GM19438 (cell line): Measurements from ENCODE around the gene UBE2C.
"Not testable (repeated sequence)": the region's sequence is repeated elsewhere in the genome, so short reads cannot be mapped to it uniquely, and the experiment has no call there.

Source experiments
- ATAC-seq: cut with Tn5 transposase; IDR thresholded peaks from one replicate; pipeline ENCODE4 v1.9.1; 2021; ENCODE audit warnings: low read depth; ENCODE audit not compliant: unreplicated experiment

The UBE2C gene

GRCh38 chr20:45829673-45830106 lies 17.2 kb downstream of the UBE2C start:
- ATAC-seq = not testable (repeated sequence)

- ATAC-seq = no peak
Observed at GRCh38 chr20:45832619-45833018, 20.2 kb downstream of the UBE2C start.

- peak; percentile 62 for ATAC-seq
Observed at GRCh38 chr20:45833030-45833882, 20.8 kb downstream of the UBE2C start, which contains the start of gene SNX21. TSS of gene SNX21 (plus strand) at chr20:45833799. CDS start at chr20:45833920, 121 bp downstream.

GRCh38 chr20:45833883-45834796 lies 21.7 kb downstream of the UBE2C start:
- peak; percentile 38 for ATAC-seq

- no peak for ATAC-seq
Observed at GRCh38 chr20:45834797-45835161, 22.3 kb downstream of the UBE2C start.

GRCh38 chr20:45835329-45835765 lies 22.9 kb downstream of the UBE2C start:
- ATAC-seq = no peak

- no peak for ATAC-seq
Observed at GRCh38 chr20:45835825-45836224, 23.4 kb downstream of the UBE2C start.

- ATAC-seq = no peak
Observed at GRCh38 chr20:45836841-45837240, 24.4 kb downstream of the UBE2C start.

GRCh38 chr20:45840700-45841198 lies 28.3 kb downstream of the UBE2C start:
- ATAC-seq = no peak

- no peak for ATAC-seq
Observed at GRCh38 chr20:45841407-45842129, 29.1 kb downstream of the UBE2C start.

GRCh38 chr20:45842169-45842812 lies 29.8 kb downstream of the UBE2C start:
- ATAC-seq = no peak

GRCh38 chr20:45843506-45843905 lies 31.1 kb downstream of the UBE2C start:
- ATAC-seq = no peak

GRCh38 chr20:45845452-45845851 lies 33.0 kb downstream of the UBE2C start:
- ATAC-seq = no peak

- ATAC-seq = no peak
Observed at GRCh38 chr20:45848421-45848820, 36.0 kb downstream of the UBE2C start.

GRCh38 chr20:45848969-45849582 lies 36.6 kb downstream of the UBE2C start:
- ATAC-seq = no peak

- ATAC-seq = no peak
Observed at GRCh38 chr20:45850238-45850637, 37.8 kb downstream of the UBE2C start.

- ATAC-seq = no peak
Observed at GRCh38 chr20:45850926-45851325, 38.5 kb downstream of the UBE2C start.

- ATAC-seq = no peak
Observed at GRCh38 chr20:45851501-45851900, 39.1 kb downstream of the UBE2C start.

GRCh38 chr20:45852326-45852725 lies 39.9 kb downstream of the UBE2C start:
- ATAC-seq = no peak
